Ureter (tissue), 1 donor: ENCODE results near the gene CD2. TPM values are rescaled to one million over a fixed set of nuclear protein-coding genes. Genes with fewer than 3 reads are reported as not detected.

Source experiments
- DNase-seq: peaks from one replicate; pipeline ENCODE4 v3.0.0-alpha.2; 2020; ENCODE audit warnings: low spot score
- total RNA-seq: library from RNA; stranded (reverse); gene quantifications from one replicate; pipeline ENCODE4 v1.2.4, GENCODE V29; 2023
- donor health status: DM: yes; HTN: yes; CAD: no.

Gene CD2
- total RNA-seq, 1 donor from 2014 or later = 7.1 TPM

- DNase-seq = no peak
Observed at GRCh38 chr1:116777831-116778830, 23.9 kb downstream of the CD2 start.

- no peak for DNase-seq
Observed at GRCh38 chr1:116781034-116781433, 26.8 kb downstream of the CD2 start.

GRCh38 chr1:116785006-116785405, 30.8 kb downstream of the CD2 start:
- DNase-seq = no peak

GRCh38 chr1:116786049-116786448, 31.8 kb downstream of the CD2 start:
- DNase-seq = no peak

- DNase-seq = no peak
Observed at GRCh38 chr1:116791727-116792126, 37.5 kb downstream of the CD2 start.

- no peak for DNase-seq
Observed at GRCh38 chr1:116793357-116793935, 39.2 kb downstream of the CD2 start.

GRCh38 chr1:116794371-116794770, 40.1 kb downstream of the CD2 start:
- no peak for DNase-seq

GRCh38 chr1:116794804-116795481, 40.7 kb downstream of the CD2 start:
- no peak for DNase-seq

GRCh38 chr1:116795482-116795829, 41.2 kb downstream of the CD2 start:
- DNase-seq = no peak

- no peak for DNase-seq
Observed at GRCh38 chr1:116804736-116805135, 50.5 kb downstream of the CD2 start.

GRCh38 chr1:116805398-116805797, 51.2 kb downstream of the CD2 start:
- DNase-seq = no peak

- no peak for DNase-seq
Observed at GRCh38 chr1:116806245-116806644, 52.0 kb downstream of the CD2 start.

- DNase-seq = no peak
Observed at GRCh38 chr1:116806671-116807070, 52.4 kb downstream of the CD2 start.

- no peak for DNase-seq
Observed at GRCh38 chr1:116807394-116808199, 53.4 kb downstream of the CD2 start.

- no peak for DNase-seq
Observed at GRCh38 chr1:116808200-116808847, 54.1 kb downstream of the CD2 start.

- DNase-seq = no peak
Observed at GRCh38 chr1:116808848-116809508, 54.7 kb downstream of the CD2 start.

- no peak for DNase-seq
Observed at GRCh38 chr1:116811321-116811720, 57.1 kb downstream of the CD2 start.

GRCh38 chr1:116814926-116815723, 60.9 kb downstream of the CD2 start:
- no peak for DNase-seq

- DNase-seq = no peak
Observed at GRCh38 chr1:116817582-116818064, 63.4 kb downstream of the CD2 start.
